ENCODE data around the gene SAMD13.

Gene SAMD13, protein sequence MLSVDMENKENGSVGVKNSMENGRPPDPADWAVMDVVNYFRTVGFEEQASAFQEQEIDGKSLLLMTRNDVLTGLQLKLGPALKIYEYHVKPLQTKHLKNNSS

DNA sequence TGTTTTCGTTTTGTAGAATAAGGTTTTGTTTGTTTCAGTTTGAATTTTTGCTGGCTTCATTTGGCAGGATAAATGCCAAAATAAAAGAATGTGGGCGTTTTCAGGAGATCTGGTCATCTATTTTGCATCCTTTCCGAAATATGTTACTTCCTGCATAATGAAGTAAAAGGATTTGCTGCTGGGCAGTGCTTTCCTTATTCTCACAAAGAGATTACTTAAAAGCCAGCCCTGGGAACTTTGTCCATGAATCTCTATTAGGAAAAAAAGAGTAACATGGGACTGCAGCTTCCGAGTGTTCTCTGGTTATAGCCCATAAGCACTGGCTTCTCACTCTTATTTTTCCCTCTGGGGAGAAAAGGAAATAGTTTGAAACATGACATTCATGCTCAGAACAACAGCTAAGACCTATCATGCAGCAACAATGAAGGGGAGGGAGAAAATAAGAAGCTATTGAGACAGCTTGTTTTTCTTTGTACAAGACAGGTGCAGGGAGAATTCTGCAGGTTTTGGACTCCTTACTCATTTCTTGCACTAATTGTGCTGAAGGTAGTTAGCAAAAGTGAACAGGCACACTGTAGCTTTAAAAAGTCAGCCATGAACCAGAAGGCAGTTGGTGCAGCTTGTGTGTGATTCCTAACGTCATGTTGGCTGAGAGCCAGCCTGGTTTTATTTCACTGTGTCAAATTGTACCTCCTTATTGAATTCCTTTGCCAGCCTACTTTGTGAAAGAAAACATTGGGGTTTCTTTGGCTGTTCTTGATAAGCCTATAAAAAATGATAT, at the start of gene SAMD13:
TSS of gene SAMD13 (plus strand) at position 705 of the 781 bp plus-strand sequence. CDS start 1,527 bp downstream, outside the sequence.
- DNase-seq (ENCODE audit: low read depth in 2 of 2), result no peak

DNA sequence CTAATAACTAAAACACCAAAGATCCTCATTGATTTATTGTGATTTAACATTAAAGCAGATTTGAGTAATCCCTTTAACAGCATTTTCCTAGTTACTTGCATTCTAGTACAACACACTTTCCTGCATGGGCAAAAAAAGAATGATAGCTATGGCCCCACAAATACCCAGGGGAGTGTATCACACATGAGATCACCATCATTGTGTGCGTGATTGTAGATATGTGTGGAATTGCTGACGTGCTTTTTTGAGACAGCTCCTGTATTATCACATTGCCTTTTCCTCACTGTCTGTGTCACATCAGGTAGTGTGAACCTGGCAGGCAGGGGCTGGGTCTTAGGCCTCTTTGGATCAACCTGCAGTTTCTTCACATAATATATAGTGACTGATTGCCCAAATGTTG, 48.5 kb upstream of the SAMD13 start:
- DNase-seq (ENCODE audit: low read depth in 2 of 2), result no peak

DNA sequence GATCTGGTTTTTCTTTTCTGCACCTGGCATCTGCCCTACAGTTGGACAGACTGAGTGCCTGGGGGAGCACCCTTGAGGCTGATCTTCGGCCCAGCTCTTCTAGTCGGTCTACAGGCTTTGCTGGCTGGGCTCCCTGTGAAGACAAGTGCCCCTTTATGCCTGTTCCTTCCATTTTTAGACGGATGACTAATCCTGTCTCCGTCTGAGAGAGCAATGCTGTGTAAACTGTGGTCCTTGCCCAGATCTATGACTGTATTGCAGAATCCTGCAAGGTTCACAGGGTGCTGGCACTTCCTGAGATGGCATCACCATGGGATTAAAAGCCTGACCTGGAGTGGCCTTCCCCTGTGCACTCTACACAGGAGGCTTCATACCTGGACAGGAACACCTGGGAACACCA, 47.6 kb upstream of the SAMD13 start:
- DNase-seq (ENCODE audit: low read depth in 2 of 2), result no peak

DNA sequence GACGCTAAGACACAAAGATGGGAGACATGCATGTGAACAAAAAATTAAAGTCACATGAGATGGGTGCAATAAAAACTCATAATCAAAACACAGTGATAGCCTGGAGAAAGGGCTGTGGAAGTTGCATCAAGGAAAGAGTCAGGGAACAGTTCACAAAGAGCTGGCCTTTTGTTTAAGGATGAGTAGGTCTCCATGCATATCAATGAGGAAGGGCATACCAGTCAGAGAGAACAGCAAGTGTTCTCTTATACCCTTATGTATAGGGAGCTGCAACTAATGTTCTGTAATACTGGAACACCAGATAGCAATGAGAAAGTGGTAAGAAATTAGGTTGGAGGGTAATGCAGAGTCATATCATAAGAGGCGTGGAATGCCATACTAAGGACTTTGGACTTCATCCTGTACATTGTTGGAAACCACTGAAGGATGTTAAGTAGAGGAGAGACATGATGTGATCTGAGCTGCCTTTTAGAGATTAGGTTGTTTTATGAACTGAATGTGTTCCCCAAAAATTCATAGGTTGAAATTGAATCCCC, 46.7 kb upstream of the SAMD13 start:
- DNase-seq (ENCODE audit: low read depth in 2 of 2), result no peak

DNA sequence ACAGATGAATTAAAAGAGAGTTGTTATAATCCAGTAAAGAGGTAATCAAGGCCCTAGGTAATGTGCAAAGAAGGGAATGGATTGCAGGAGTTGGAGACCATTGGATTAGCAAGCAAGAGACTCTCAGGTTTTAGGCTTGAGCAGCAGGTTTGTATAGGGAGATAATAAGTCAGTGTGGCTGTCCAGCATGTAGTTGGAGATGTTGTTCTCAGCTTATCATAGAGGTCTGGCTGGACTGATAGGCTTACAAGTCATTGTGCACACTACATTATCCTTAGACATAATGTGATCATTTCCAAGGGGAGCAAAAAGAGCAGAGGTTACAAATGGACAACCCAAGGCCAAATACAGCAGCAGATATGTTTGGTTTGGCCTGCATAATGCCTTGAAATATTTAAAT, 45.9 kb upstream of the SAMD13 start:
- no peak for DNase-seq (ENCODE audit: low read depth in 2 of 2)

DNA sequence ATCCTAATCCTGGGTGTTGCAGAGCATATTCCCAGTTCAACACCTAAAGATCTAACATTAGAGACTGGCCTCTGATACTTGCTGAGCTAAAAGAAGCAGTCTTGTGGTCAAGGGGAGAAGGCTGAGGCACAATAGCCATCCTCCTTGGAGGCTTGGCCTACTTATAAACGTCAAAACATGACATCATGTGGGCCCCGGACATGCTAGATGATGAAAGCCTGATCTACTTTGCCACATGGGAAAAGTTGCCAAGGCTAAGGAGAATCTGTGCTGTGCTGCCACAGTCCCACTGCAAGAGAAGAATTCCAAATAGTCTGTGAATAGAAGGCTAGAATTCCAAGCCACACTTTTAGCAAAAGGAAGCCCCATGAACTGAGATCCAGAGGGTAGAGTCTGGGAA, 43.9 kb upstream of the SAMD13 start:
- no peak for DNase-seq (ENCODE audit: low read depth in 2 of 2)

DNA sequence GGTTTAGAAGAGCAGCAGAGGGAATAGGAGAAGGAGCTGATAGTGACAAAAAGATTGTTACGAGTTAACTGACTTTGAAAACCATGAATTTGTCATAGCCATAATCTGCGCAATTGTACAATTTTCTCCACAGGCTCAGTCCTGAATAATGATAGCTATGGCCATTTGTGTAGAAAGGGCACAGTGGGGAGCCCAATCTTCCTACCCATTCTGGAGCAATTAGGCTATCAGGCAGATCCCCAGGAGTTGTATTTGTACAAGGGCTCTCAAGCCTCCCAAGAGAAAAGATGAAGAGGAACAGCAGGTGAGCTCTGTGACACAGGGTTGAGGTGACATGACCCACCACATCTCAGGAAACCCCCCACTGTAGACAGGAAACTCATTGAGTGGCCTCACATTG, 42.1 kb upstream of the SAMD13 start:
- no peak for DNase-seq (ENCODE audit: low read depth in 2 of 2)

DNA sequence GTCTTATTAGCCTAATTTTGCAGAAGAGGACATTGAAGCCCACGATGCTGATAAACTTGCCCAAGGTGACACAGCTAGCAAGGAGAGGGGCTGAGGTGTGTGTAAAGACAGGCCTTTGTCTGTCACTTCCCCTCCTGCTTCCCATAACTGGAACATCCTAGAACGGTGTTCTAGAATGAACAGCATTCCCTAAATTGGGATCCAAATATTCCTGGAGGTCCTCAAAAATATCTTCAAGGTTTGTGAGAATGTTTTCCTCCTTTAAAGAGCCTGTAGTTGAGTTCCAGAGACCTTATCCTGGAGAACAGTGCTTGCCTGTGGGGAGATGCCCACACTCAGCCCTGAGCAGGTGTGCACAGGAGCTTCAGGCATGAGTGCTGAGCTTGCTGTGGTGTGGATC, 41.5 kb upstream of the SAMD13 start:
- DNase-seq (ENCODE audit: low read depth in 2 of 2), result no peak

DNA sequence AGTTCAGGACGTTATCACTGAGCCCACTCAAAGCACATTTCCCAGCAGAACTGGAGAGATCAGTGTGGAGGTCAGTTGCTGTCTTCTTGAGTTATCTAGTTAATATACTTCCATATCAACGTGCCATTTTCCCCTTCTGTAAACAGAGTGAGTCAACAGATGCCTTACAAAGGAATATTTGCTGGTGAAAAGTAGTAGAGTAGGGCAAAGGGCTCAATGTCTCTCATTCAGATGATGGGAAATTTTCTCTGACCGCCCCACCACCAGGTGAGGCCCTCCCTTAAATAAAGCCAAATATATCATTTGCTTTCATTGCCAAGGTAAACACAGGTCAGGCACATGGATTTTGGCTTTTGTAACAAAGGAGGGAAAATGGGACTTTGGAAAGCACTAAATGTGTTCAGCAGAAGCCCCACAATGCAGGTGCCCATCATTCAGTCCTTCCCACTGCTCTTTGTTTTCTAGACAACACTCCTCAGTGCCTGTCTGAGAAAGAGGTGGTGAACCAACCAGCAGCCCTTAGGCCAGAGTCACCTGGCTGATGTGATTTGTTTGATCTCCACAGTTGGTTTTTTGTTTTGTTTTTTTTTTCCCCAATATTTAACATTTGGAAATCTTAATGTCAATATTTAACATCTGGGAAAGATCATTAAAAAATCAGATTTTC, 40.5 kb upstream of the SAMD13 start:
- DNase-seq (ENCODE audit: low read depth in 2 of 2), result no peak

DNA sequence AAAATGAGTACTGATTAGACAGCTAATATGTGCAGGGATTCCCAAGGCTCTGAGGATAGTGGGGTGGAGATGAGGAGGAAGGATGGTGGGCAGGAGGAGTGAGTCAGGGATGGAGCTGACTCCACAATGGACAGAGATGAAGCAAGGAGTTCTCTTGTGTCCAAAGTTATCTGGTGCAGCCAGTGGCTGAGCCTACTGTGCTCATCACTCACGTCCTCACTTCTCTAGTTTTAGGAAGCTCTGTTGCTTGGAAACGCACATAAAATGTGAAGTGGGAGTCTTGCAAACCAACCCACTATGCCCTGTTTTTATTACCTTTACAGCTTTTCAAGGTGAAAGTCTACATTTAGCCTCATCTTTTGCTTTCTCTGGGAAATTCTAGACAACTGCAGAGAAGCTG, 36.5 kb upstream of the SAMD13 start:
- no peak for DNase-seq (ENCODE audit: low read depth in 2 of 2)

DNA sequence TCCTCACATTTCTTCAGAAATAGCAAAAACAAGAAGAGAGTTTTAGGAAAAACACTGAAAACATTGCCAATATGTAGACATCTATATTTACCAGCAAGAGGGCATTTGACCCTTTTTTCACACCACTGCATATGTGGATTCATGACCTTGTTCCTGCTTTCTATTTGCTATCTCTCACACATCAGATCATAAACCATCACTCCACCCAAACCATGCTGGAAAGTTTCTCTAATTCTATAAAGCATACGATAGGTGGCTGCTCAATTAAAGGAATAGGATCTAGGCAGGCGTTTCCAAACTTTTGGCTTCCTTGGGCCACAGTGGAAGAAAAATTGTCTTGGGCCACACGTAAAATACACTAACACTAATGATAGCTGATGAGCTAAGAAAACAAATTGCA, 35.6 kb upstream of the SAMD13 start:
- no peak for DNase-seq (ENCODE audit: low read depth in 2 of 2)

DNA sequence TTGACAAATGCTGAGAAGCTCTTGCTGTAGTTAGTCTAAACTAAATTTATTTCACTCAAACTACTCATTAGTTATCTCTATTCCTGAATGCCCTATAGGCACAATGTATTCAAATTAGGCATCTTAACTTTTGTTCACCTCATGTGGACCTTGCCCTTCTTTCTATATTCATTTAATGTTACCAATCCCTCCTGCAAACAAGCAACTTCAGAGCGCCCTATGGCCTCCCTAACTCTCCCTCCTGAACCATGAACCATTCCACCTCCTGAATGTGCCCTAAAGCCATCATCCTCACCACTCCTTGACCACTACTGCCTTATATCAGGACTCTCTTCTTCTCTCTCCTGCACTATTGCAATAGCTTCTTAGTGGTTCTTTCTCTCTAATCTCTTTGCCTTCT, 34.8 kb upstream of the SAMD13 start:
- DNase-seq (ENCODE audit: low read depth in 2 of 2), result no peak

DNA sequence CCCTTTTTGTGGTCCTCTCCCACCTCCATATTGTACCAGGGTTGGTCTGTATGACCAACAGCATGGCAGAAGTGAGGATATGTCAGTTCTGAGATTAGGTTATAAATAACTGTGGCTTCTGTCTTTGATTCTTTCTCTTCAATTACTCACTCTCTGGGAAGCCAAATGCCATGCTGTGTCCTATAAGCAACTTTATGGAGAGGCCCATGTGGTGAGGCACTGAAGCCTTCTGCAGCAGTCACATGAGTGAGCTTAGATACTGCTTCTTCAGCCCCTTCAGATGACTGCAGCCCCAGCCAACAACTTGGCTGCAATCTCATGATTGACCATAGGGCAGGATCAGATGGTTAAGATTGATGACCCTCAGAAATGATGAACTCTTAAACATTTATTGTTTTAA, 34.0 kb upstream of the SAMD13 start:
- no peak for DNase-seq (ENCODE audit: low read depth in 2 of 2)

DNA sequence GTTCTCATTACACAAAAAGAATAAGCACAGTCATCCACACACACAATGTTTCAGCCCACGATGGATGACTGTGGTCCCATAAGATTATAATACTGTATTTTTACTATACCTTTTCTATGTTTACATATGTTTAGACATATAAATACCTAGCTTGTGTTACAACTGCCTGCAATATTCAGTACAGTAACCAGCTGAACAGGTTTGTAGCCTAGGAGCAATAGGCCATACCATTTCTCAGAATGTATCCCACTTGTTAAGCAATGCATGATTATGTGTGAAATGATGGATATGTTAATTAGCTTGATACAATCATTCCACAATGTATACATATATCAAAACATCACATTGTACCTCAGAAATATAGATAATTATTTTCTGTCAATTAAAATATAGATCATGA, 33.2 kb upstream of the SAMD13 start:
- no peak for DNase-seq (ENCODE audit: low read depth in 2 of 2)

DNA sequence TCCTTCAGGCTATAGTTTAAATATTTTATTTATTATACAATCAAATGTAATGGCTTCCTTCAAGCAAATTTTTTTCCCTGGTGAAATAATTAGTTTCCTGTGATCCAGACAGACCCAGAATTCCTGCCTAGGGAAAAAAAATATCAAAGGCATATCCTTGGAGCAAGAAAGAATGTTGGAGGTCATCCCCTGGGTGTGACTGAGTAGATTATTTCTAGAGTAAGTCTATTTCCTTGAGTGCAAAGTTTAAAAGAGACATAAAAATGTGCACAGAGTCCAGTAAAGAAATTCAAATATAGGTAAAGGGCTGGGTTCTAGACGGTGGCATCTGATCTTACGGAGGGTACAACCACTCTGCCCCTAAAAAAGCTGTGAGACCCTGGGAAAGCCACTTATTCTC, 32.2 kb upstream of the SAMD13 start:
- DNase-seq (ENCODE audit: low read depth in 2 of 2), result no peak

DNA sequence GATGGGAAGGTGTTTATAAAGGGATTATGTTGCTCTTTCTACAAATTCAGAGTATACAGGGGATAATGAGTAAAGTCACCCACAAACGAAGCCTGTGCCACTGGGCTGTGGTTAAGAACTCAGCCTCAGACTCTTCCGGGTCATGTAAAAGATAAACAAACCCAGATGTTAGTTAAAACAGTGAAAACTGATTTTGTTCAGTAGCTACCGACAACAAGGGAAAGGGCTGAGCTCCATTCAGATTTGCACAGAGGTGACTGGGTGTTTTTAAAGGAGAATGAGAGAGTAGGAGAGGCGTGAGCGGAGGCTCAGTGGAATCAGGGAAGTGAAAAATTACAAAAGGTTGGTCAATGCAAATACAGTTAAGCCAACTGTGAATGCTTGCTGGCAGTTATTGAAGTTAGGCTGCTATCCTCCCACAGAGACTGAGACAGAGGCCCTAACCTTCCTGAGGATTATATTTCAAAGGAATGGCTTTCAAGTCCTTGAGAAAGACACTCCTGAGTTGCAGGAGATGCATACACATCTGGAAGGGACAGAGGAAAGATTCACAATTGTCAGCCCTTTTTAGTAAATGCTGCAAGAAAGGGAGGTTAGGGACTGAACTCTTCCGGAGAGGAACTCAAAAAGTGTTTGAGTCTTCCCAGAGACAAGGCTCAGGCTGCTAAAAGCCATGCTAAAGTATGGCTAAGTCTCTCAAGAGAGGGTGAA, 29.9 kb upstream of the SAMD13 start:
- DNase-seq (ENCODE audit: low read depth in 2 of 2), result no peak

DNA sequence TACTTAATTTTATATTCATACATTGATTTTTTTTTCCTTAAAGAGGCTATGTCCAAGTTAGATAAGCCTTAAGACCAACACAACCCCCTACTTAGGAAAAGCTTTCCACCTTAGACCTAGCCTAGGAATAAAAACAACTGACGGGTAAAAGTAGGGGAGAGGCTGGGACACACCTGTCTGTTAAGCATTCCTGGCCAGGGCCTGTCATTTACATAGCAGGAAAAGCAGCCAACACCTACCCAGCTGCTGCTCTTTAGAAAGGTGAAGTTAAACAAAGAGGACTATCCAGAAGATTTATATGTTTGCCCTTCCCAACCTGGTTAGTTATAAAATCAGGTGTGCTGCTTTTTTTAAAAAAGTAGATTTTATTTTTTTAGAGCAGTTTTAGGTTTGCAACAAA, 29.1 kb upstream of the SAMD13 start:
- DNase-seq (ENCODE audit: low read depth in 2 of 2), result no peak

DNA sequence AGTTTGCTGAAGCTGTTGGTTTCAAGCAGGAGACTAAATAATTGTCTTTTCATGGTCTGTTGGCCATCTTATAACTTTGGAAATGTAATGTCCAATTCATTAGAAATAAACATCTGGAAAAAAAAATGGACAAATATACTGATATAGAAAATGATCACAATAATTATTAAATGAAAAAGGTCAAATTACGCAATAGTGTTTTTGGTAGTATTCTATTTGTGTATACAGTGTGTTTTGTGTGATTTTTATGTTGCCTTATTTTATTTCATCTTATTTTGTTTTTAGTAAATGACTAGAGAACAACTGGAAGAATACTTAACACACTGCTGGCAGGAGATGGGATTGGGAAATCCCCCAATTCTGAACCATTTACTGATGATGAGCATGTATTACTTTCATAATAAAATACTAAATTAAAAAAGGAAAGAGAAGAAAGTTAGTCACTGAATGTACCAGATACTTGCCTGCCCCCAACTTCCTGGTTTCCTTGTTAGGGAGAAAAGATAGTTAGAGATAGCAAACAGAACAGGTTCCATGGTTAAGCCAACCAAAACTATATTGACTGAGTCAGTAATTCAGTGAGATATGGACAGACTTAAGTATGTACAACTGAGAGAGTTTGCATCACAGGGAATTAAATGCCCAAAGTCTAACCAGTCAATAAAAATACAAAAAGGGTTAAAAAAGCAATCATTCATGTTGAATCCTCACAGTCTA, 24.0 kb upstream of the SAMD13 start:
- DNase-seq (ENCODE audit: low read depth in 2 of 2), result no peak

DNA sequence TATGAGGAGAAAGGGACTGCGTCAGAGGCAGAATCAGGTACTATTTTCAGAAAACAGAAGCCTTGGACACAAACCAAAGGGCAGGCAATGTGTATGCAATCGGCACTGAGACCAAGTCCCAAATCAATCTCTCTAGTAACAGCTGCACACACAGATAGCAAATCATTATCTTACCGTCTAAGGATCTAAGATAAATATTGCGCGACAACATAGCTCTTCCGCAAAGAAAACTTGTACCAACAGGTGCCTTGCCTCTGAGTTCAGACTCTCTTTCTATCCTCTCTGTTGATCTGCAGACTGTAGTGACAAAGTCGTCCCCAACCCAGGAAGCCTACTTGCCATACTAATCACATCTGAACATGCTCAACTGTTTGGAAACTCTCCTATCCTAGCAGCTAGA, 22.6 kb upstream of the SAMD13 start:
- DNase-seq (ENCODE audit: low read depth in 2 of 2), result no peak

DNA sequence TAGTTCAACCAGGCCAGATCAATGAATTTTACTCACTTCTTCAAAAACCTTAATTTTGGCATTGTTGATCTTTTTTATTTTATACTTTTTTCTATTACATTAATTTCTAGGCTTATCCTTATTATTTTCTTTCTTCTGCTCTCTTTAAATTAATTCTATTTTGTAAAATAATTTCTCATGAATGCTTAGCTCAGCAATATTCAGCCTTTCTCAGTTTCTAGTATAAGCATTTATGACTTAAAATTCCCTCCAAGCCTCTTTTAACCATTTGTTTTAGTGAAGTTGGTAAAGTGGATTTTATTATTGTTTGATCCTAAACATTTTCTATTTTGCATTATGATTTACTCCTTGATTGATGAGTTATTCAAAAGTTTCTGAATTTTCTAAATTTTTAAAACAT, 20.6 kb upstream of the SAMD13 start:
- no peak for DNase-seq (ENCODE audit: low read depth in 2 of 2)

DNA sequence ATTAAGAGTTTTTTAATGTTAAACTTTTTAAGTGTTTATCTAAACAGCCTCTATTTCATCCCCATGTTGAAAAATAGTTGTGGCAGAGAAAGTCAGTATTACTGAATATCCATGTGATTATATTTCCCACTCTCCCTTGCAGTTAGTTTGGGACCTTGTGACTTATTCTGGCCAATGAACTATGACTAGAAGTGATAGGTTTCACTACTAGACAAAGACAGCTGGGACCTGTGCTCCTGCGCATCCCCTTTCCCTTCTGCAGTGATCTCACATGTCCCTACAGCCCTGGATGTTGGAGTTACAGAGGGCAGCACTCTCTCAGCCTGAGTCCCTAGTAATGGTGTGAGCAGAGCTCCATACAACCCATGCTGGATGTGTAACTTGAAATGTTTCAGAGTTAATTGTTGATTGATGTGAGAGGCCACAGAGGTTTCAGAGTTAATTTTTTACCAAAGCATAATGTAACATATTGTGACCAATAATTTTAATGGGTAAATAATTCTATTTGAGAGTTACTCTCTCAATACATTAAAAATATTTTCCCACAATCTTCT, 18.7 kb upstream of the SAMD13 start:
- DNase-seq (ENCODE audit: low read depth in 2 of 2), result no peak

DNA sequence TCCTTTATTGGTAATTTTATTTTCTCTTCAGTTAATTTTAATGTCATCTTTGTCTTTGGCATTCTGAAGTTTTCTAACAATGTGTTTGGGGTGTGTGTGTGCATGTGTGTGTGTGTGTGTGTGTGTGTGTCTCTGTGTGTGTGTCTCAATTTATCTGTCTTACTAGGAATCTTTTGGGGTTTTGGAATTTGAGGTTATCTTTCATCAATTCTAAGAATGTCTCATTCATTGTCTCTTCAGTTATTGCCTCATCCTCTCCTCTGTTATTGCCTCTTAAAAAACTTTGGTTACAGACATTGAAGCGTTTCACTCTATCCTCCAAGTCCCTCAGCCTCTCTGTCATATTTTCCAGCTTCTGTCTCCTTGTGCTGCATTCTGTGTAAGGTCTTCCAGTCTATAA, 18.1 kb upstream of the SAMD13 start:
- DNase-seq (ENCODE audit: low read depth in 2 of 2), result no peak
